ENCODE results near the gene CCDC137. TPM values are rescaled to one million over a fixed set of nuclear protein-coding genes. Genes with fewer than 3 reads are reported as not detected.

CCDC137 gene
- polyA plus RNA-seq, 1 donor from 2014 or later: 12.2 TPM

GRCh38 chr17:81635973-81636504 is 30.5 kb upstream of the CCDC137 start:
- peak overlapping the region; percentile 27 for H2AFZ ChIP-seq (ENCODE audit: low read depth, low read length)
- no peaks in the 10 kb centered on the region for H3F3A ChIP-seq (ENCODE audit: insufficient read depth, low read length, poor library complexity, severe bottlenecking)
- no peaks in the 10 kb centered on the region for H3K9me3 ChIP-seq (ENCODE audit: low read length)
- no peak for TF ChIP-seq TAF1 (IDR thresholded peaks at IDR 0.05; ENCODE audit: low read depth)
- no peak for TF ChIP-seq MXI1 (conservative IDR thresholded peaks at IDR 0.05; ENCODE audit: poor library complexity, severe bottlenecking)
- H3K79me2 ChIP-seq (replicated peaks; ENCODE audit: insufficient read depth, low read length): peaks cover 41% of the 10 kb centered on the region
- H3K9ac ChIP-seq (ENCODE audit: low read length): peak overlapping the region; percentile 87
- H3K27ac ChIP-seq (ENCODE audit: low read length): peak overlapping the region; percentile 78
- H3K9me2 ChIP-seq (ENCODE audit: insufficient read depth, low read length): no peaks in the 10 kb centered on the region
- H3K36me3 ChIP-seq (ENCODE audit: insufficient read depth, low read length): no peaks in the 10 kb centered on the region
- peak overlapping the region; percentile 95 for H3K4me3 ChIP-seq (ENCODE audit: low read length)
- peak overlapping the region; percentile 81 for H3K4me2 ChIP-seq (ENCODE audit: low read length)
- no peaks in the 10 kb centered on the region for H4K20me1 ChIP-seq (ENCODE audit: insufficient read depth)
- no peaks in the 10 kb centered on the region for H3K27me3 ChIP-seq (ENCODE audit: insufficient read depth, low read depth, low read length)

GRCh38 chr17:81636505-81637288 is 29.8 kb upstream of the CCDC137 start, which contains the start of the genes NPLOC4 and TSPAN10:
Gene NPLOC4 (minus strand): TSS chr17:81637112. CDS start chr17:81636930, 182 bp downstream.
Gene TSPAN10 (plus strand): TSS chr17:81637196. CDS start chr17:81642413, 5,217 bp downstream.
- Histone ChIP-seq H3K4me2 (ENCODE audit: low read length) (peak within 1 kb of the TSS; percentile 81), H3K27me3 (ENCODE audit: insufficient read depth, low read depth, low read length) (no peaks in the 10 kb centered on the region), H4K20me1 (ENCODE audit: insufficient read depth) (no peaks in the 10 kb centered on the region), H3K36me3 (ENCODE audit: insufficient read depth, low read length) (no peaks in the 10 kb centered on the region), H3K4me3 (ENCODE audit: low read length) (peak within 1 kb of the TSS; percentile 95), H2AFZ (ENCODE audit: low read depth, low read length) (peak within 1 kb of the TSS; percentile 45), H3F3A (ENCODE audit: insufficient read depth, low read length, poor library complexity, severe bottlenecking) (no peaks in the 10 kb centered on the region), H3K79me2 (replicated peaks; ENCODE audit: insufficient read depth, low read length) (peaks cover 38% of the 10 kb centered on the region), H3K27ac (ENCODE audit: low read length) (peak within 1 kb of the TSS; percentile 78), H3K9me2 (ENCODE audit: insufficient read depth, low read length) (no peaks in the 10 kb centered on the region), H3K9ac (ENCODE audit: low read length) (peak within 1 kb of the TSS; percentile 87), H3K9me3 (ENCODE audit: low read length) (no peaks in the 10 kb centered on the region)
- peak; percentile 91 for TF ChIP-seq POLR2AphosphoS5 (IDR thresholded peaks at IDR 0.05)
- TF ChIP-seq SMC3 (conservative IDR thresholded peaks at IDR 0.05; ENCODE audit: poor library complexity): peak; percentile 36
- TF ChIP-seq EZH2 (IDR thresholded peaks at IDR 0.05; ENCODE audit: borderline replicate concordance, insufficient read depth, low read length, poor library complexity, severe bottlenecking): no peak
- TF ChIP-seq RAD21 (conservative IDR thresholded peaks at IDR 0.05): peak; percentile 34
- peak; percentile 69 for TF ChIP-seq EP300 (conservative IDR thresholded peaks at IDR 0.05; ENCODE audit: poor library complexity, severe bottlenecking)
- peak; percentile 66 for TF ChIP-seq MXI1 (conservative IDR thresholded peaks at IDR 0.05; ENCODE audit: poor library complexity, severe bottlenecking)
- peak; percentile 61 for TF ChIP-seq REST (IDR thresholded peaks at IDR 0.05; ENCODE audit: borderline replicate concordance)
- peak; percentile 96 for TF ChIP-seq TAF1 (IDR thresholded peaks at IDR 0.05; ENCODE audit: low read depth)
- TF ChIP-seq, protein P1, sequence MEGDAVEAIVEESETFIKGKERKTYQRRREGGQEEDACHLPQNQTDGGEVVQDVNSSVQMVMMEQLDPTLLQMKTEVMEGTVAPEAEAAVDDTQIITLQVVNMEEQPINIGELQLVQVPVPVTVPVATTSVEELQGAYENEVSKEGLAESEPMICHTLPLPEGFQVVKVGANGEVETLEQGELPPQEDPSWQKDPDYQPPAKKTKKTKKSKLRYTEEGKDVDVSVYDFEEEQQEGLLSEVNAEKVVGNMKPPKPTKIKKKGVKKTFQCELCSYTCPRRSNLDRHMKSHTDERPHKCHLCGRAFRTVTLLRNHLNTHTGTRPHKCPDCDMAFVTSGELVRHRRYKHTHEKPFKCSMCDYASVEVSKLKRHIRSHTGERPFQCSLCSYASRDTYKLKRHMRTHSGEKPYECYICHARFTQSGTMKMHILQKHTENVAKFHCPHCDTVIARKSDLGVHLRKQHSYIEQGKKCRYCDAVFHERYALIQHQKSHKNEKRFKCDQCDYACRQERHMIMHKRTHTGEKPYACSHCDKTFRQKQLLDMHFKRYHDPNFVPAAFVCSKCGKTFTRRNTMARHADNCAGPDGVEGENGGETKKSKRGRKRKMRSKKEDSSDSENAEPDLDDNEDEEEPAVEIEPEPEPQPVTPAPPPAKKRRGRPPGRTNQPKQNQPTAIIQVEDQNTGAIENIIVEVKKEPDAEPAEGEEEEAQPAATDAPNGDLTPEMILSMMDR (IDR thresholded peaks at IDR 0.05; ENCODE audit: poor library complexity, severe bottlenecking): no peak
